ENCODE results near the gene CTSA.
"Not testable (repeated sequence)": the region's sequence is repeated elsewhere in the genome, so short reads cannot be mapped to it uniquely, and the experiment has no call there.

The CTSA gene

GRCh38 chr20:45892828-45893500 is 1.8 kb downstream of the CTSA start:
- in situ Hi-C loops (cut with MboI; ENCODE audit: low sequenced_read_pairs): no loop called here

GRCh38 chr20:45893831-45894230 is 2.7 kb downstream of the CTSA start:
- in situ Hi-C loops (cut with MboI; ENCODE audit: low sequenced_read_pairs): no loop called here

GRCh38 chr20:45894797-45895196 is 3.7 kb downstream of the CTSA start:
- in situ Hi-C loops (cut with MboI; ENCODE audit: low sequenced_read_pairs): no loop called here

- in situ Hi-C loops (cut with MboI; ENCODE audit: low sequenced_read_pairs): no loop called here
These were observed 5.6 kb downstream of the CTSA start for GRCh38 chr20:45896641-45897161.

GRCh38 chr20:45897289-45897688 is 6.2 kb downstream of the CTSA start:
- in situ Hi-C loops (cut with MboI; ENCODE audit: low sequenced_read_pairs): no loop called here

- in situ Hi-C loops (cut with MboI; ENCODE audit: low sequenced_read_pairs): no loop called here
These were observed 6.6 kb downstream of the CTSA start for GRCh38 chr20:45897692-45898091.

- in situ Hi-C loops (cut with MboI; ENCODE audit: low sequenced_read_pairs): no loop called here
These were observed 7.2 kb downstream of the CTSA start for GRCh38 chr20:45898285-45898684.

GRCh38 chr20:45899046-45899835 is 8.1 kb downstream of the CTSA start:
- in situ Hi-C loops (cut with MboI; ENCODE audit: low sequenced_read_pairs): no loop called here

- in situ Hi-C loops (cut with MboI; ENCODE audit: low sequenced_read_pairs): not testable (repeated sequence)
These were observed 10.2 kb downstream of the CTSA start for GRCh38 chr20:45901332-45901731.

GRCh38 chr20:45902199-45902701 is 11.1 kb downstream of the CTSA start:
- in situ Hi-C loops (cut with MboI; ENCODE audit: low sequenced_read_pairs): no loop called here

- in situ Hi-C loops (cut with MboI; ENCODE audit: low sequenced_read_pairs): no loop called here
These were observed 13.7 kb downstream of the CTSA start for GRCh38 chr20:45904583-45905504.

GRCh38 chr20:45905505-45906079 is 14.5 kb downstream of the CTSA start:
- in situ Hi-C loops (cut with MboI; ENCODE audit: low sequenced_read_pairs): no loop called here

- in situ Hi-C loops (cut with MboI; ENCODE audit: low sequenced_read_pairs): no loop called here
These were observed 16.2 kb downstream of the CTSA start for GRCh38 chr20:45907219-45907948.

- in situ Hi-C loops (cut with MboI; ENCODE audit: low sequenced_read_pairs): no loop called here
These were observed 16.9 kb downstream of the CTSA start for GRCh38 chr20:45908084-45908483.

GRCh38 chr20:45909336-45909808 is 18.2 kb downstream of the CTSA start:
- in situ Hi-C loops (cut with MboI; ENCODE audit: low sequenced_read_pairs): no loop called here

- in situ Hi-C loops (cut with MboI; ENCODE audit: low sequenced_read_pairs): no loop called here
These were observed 18.9 kb downstream of the CTSA start for GRCh38 chr20:45909817-45910669.

- in situ Hi-C loops (cut with MboI; ENCODE audit: low sequenced_read_pairs): no loop called here
These were observed 19.7 kb downstream of the CTSA start for GRCh38 chr20:45910670-45911485.
